Loucy (cell line): Measurements from ENCODE around the gene MECR.

Experiments used
- H2AFZ ChIP-seq: fragments of 200-600 bp; sonication (generic); 2 replicates; pipeline ENCODE4 v1.6.0; 2016; ENCODE audit warnings: antibody characterized with exemption, mild to moderate bottlenecking, low read length, moderate library complexity
- H3F3A ChIP-seq: fragments of 200-600 bp; 2 replicates; pipeline ENCODE4 v1.6.0; 2016; ENCODE audit warnings: antibody characterized with exemption, low read depth, mild to moderate bottlenecking
- H3K27me3 ChIP-seq: fragments of 200-600 bp; sonication (generic); 2 replicates; pipeline ENCODE4 v1.6.1; 2014; ENCODE audit warnings: low read length, mild to moderate bottlenecking; ENCODE audit not compliant: insufficient read depth, poor library complexity, severe bottlenecking
- H3K36me3 ChIP-seq: fragments of 200-600 bp; sonication (generic); 2 replicates; pipeline ENCODE4 v1.6.1; 2016; ENCODE audit warnings: low read length; ENCODE audit not compliant: insufficient read depth
- H3K4me1 ChIP-seq: fragments of 200-600 bp; sonication (generic); 2 replicates; pipeline ENCODE4 v1.5.1; 2014; ENCODE audit warnings: low read length, mild to moderate bottlenecking; ENCODE audit not compliant: insufficient read depth, poor library complexity, severe bottlenecking
- H3K4me2 ChIP-seq: fragments of 200-600 bp; sonication (generic); 2 replicates; pipeline ENCODE4 v1.6.0; 2014; ENCODE audit warnings: antibody characterized with exemption, low read length, low read depth, mild to moderate bottlenecking; ENCODE audit not compliant: poor library complexity, severe bottlenecking
- H3K4me3 ChIP-seq: fragments of 200-600 bp; sonication (generic); 2 replicates; pipeline ENCODE4 v1.5.1; 2014; ENCODE audit warnings: low read length, mild to moderate bottlenecking, mixed read lengths; ENCODE audit not compliant: poor library complexity, severe bottlenecking
- H3K79me2 ChIP-seq: fragments of 200-600 bp; sonication (generic); 2 replicates; pipeline ENCODE4 v1.6.1; 2014; ENCODE audit warnings: low read length; ENCODE audit not compliant: insufficient read depth
- H3K9ac ChIP-seq: fragments of 200-600 bp; sonication (generic); 2 replicates; pipeline ENCODE4 v1.6.0; 2014; ENCODE audit warnings: mild to moderate bottlenecking, low read depth, low read length, moderate library complexity; ENCODE audit not compliant: poor library complexity, severe bottlenecking
- H3K9me2 ChIP-seq: fragments of 200-600 bp; sonication (generic); replicated peaks from 2 replicates; pipeline ENCODE4 v1.6.1; 2016; ENCODE audit warnings: low read depth, low read length, mixed read lengths
- H3K9me3 ChIP-seq: fragments of 200-600 bp; sonication (generic); 2 replicates; pipeline ENCODE4 v1.6.1; 2014; ENCODE audit warnings: mild to moderate bottlenecking, antibody characterized with exemption, low read length, low read depth; ENCODE audit not compliant: insufficient read depth
- H4K20me1 ChIP-seq: fragments of 200-600 bp; sonication (generic); 2 replicates; pipeline ENCODE4 v1.6.0; 2014; ENCODE audit warnings: antibody characterized with exemption, low read length, mild to moderate bottlenecking; ENCODE audit not compliant: insufficient read depth, poor library complexity, severe bottlenecking
- CTCF ChIP-seq: fragments of 200-600 bp; sonication (generic); conservative IDR thresholded peaks from 2 replicates; pipeline ENCODE4 v1.5.1; 2014; ENCODE audit warnings: mild to moderate bottlenecking, antibody characterized with exemption, low read length
- EZH2phosphoT487 ChIP-seq: fragments of 200-600 bp; IDR thresholded peaks from 2 replicates; pipeline ENCODE4 v1.6.1; 2018; ENCODE audit warnings: antibody characterized with exemption, mild to moderate bottlenecking, moderate library complexity, borderline replicate concordance

Gene MECR

GRCh38 chr1:29208442-29208841, 22.3 kb downstream of the MECR start:
- no peaks in the 10 kb centered on the region for H4K20me1 ChIP-seq
- H3K79me2 ChIP-seq: no peaks in the 10 kb centered on the region
- no peaks in the 10 kb centered on the region for H3K9me3 ChIP-seq
- H3K4me2 ChIP-seq: no peak overlapping the region
- H3K27me3 ChIP-seq: no peaks in the 10 kb centered on the region
- no peaks in the 10 kb centered on the region for H3K4me1 ChIP-seq
- no peak overlapping the region for H2AFZ ChIP-seq
- no peaks in the 10 kb centered on the region for H3K36me3 ChIP-seq
- no peaks in the 10 kb centered on the region for H3F3A ChIP-seq
- H3K9ac ChIP-seq: no peak overlapping the region
- no peak overlapping the region for H3K4me3 ChIP-seq
- H3K9me2 ChIP-seq: no peaks in the 10 kb centered on the region
- TF ChIP-seq CTCF (no peak), EZH2phosphoT487 (no peak)

- peak overlapping the region; percentile 42 for H3K9ac ChIP-seq
- H3K9me3 ChIP-seq: no peaks in the 10 kb centered on the region
- H3K9me2 ChIP-seq: no peaks in the 10 kb centered on the region
- H3K79me2 ChIP-seq: no peaks in the 10 kb centered on the region
- peak overlapping the region; percentile 41; the same call in 1 of the 2 replicates for H2AFZ ChIP-seq
- no peaks in the 10 kb centered on the region for H3K36me3 ChIP-seq
- peak overlapping the region; percentile 26 for H3K4me2 ChIP-seq
- no peak overlapping the region for H3K4me3 ChIP-seq
- H3F3A ChIP-seq: no peaks in the 10 kb centered on the region
- no peaks in the 10 kb centered on the region for H3K27me3 ChIP-seq
- H4K20me1 ChIP-seq: no peaks in the 10 kb centered on the region
- TF ChIP-seq CTCF: peak; percentile 99
- TF ChIP-seq EZH2phosphoT487: no peak
- H3K4me1 ChIP-seq: peaks cover 17% of the 10 kb centered on the region
These were observed 28.0 kb downstream of the MECR start for GRCh38 chr1:29202584-29203340.

DNA sequence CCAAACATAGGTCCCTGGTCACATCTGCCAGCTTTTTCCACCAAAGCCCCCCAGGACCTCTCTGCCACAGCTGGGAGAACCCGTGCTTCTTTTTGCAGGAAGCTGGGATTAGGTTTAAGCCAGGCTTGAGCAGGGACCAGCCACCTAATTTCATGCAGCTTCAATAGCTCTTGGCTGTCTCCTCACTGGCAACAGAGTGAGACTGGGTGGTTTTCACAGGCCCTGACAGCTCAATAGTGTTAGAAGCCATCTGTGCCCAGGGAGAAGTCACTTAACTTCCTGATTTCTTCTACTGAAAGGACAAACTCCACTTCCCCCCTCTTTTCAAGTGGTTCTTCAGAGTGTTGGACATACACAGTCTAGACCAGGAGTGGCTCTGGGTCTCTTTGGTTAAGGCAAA, 28.7 kb downstream of the MECR start:
- peak overlapping the region; percentile 26 for H3K4me2 ChIP-seq
- H3K36me3 ChIP-seq: no peaks in the 10 kb centered on the region
- no peaks in the 10 kb centered on the region for H3K79me2 ChIP-seq
- H3K27me3 ChIP-seq: no peaks in the 10 kb centered on the region
- peaks cover 17% of the 10 kb centered on the region for H3K4me1 ChIP-seq
- no peaks in the 10 kb centered on the region for H3F3A ChIP-seq
- H3K9ac ChIP-seq: peak overlapping the region; percentile 42
- H3K4me3 ChIP-seq: no peak overlapping the region
- H3K9me2 ChIP-seq: no peaks in the 10 kb centered on the region
- H4K20me1 ChIP-seq: no peaks in the 10 kb centered on the region
- TF ChIP-seq CTCF: no peak
- TF ChIP-seq EZH2phosphoT487: no peak
- H2AFZ ChIP-seq: peak overlapping the region; percentile 41; the same call in 1 of the 2 replicates
- no peaks in the 10 kb centered on the region for H3K9me3 ChIP-seq
